Measurements from ENCODE around the gene DSCAM. TPM values are rescaled to one million over a fixed set of nuclear protein-coding genes. Genes with fewer than 3 reads are reported as not detected.

Gene DSCAM
- total RNA-seq, 1 donor: not detected

- H3K27me3 ChIP-seq (ENCODE audit: insufficient read depth, low read length): no peaks in the 10 kb centered on the region
- H3K79me2 ChIP-seq (ENCODE audit: insufficient read depth, low read length): no peaks in the 10 kb centered on the region
- no peak for DNase-seq (ENCODE audit: insufficient read length, low spot score, missing footprints)
- no peaks in the 10 kb centered on the region for H3K4me1 ChIP-seq (ENCODE audit: insufficient read depth, low read length)
- TF ChIP-seq CTCF (IDR thresholded peaks at IDR 0.05; ENCODE audit: extremely low read depth, low read depth, low read length): no peak
- H3K4me3 ChIP-seq (ENCODE audit: insufficient read depth, low read length): no peak overlapping the region
- no peaks in the 10 kb centered on the region for H4K20me1 ChIP-seq (ENCODE audit: insufficient read depth, low read length)
- H2AFZ ChIP-seq (ENCODE audit: low read length): no peak overlapping the region
- H3K9me3 ChIP-seq (ENCODE audit: low read depth, low read length): no peaks in the 10 kb centered on the region
- no peak overlapping the region for H3K27ac ChIP-seq (ENCODE audit: low read depth, low read length)
- H3K4me2 ChIP-seq (ENCODE audit: insufficient read depth, low read length): no peak overlapping the region
- H3K36me3 ChIP-seq (ENCODE audit: insufficient read depth, low read length): no peaks in the 10 kb centered on the region
Measured at GRCh38 chr21:40095477-40095876, 751.5 kb downstream of the DSCAM start.

GRCh38 chr21:40080385-40080784 lies 766.6 kb downstream of the DSCAM start:
- Histone ChIP-seq H3K4me2 (ENCODE audit: insufficient read depth, low read length) (no peak overlapping the region), H3K27ac (ENCODE audit: low read depth, low read length) (no peak overlapping the region), H4K20me1 (ENCODE audit: insufficient read depth, low read length) (no peaks in the 10 kb centered on the region), H3K79me2 (ENCODE audit: insufficient read depth, low read length) (no peaks in the 10 kb centered on the region), H2AFZ (ENCODE audit: low read length) (no peak overlapping the region), H3K9me3 (ENCODE audit: low read depth, low read length) (peaks cover 4% of the 10 kb centered on the region), H3K27me3 (ENCODE audit: insufficient read depth, low read length) (no peaks in the 10 kb centered on the region), H3K4me1 (ENCODE audit: insufficient read depth, low read length) (no peaks in the 10 kb centered on the region), H3K4me3 (ENCODE audit: insufficient read depth, low read length) (no peak overlapping the region), H3K36me3 (ENCODE audit: insufficient read depth, low read length) (no peaks in the 10 kb centered on the region)
- TF ChIP-seq CTCF (IDR thresholded peaks at IDR 0.05; ENCODE audit: extremely low read depth, low read depth, low read length): no peak
- DNase-seq (ENCODE audit: insufficient read length, low spot score, missing footprints): no peak

- TF ChIP-seq CTCF (IDR thresholded peaks at IDR 0.05; ENCODE audit: extremely low read depth, low read depth, low read length): no peak
- no peak overlapping the region for H3K4me3 ChIP-seq (ENCODE audit: insufficient read depth, low read length)
- no peak for DNase-seq (ENCODE audit: insufficient read length, low spot score, missing footprints)
- no peaks in the 10 kb centered on the region for H3K4me1 ChIP-seq (ENCODE audit: insufficient read depth, low read length)
- H2AFZ ChIP-seq (ENCODE audit: low read length): no peak overlapping the region
- no peaks in the 10 kb centered on the region for H3K36me3 ChIP-seq (ENCODE audit: insufficient read depth, low read length)
- H3K27ac ChIP-seq (ENCODE audit: low read depth, low read length): no peak overlapping the region
- H3K4me2 ChIP-seq (ENCODE audit: insufficient read depth, low read length): no peak overlapping the region
- H3K9me3 ChIP-seq (ENCODE audit: low read depth, low read length): no peaks in the 10 kb centered on the region
- H4K20me1 ChIP-seq (ENCODE audit: insufficient read depth, low read length): no peaks in the 10 kb centered on the region
- no peaks in the 10 kb centered on the region for H3K27me3 ChIP-seq (ENCODE audit: insufficient read depth, low read length)
- H3K79me2 ChIP-seq (ENCODE audit: insufficient read depth, low read length): no peaks in the 10 kb centered on the region
Measured at GRCh38 chr21:40074710-40075109, 772.2 kb downstream of the DSCAM start.

- Histone ChIP-seq H3K4me3 (ENCODE audit: insufficient read depth, low read length) (no peak overlapping the region), H4K20me1 (ENCODE audit: insufficient read depth, low read length) (no peaks in the 10 kb centered on the region), H3K9me3 (ENCODE audit: low read depth, low read length) (no peaks in the 10 kb centered on the region), H3K4me1 (ENCODE audit: insufficient read depth, low read length) (no peaks in the 10 kb centered on the region), H3K4me2 (ENCODE audit: insufficient read depth, low read length) (no peak overlapping the region), H3K79me2 (ENCODE audit: insufficient read depth, low read length) (no peaks in the 10 kb centered on the region), H3K36me3 (ENCODE audit: insufficient read depth, low read length) (no peaks in the 10 kb centered on the region), H3K27me3 (ENCODE audit: insufficient read depth, low read length) (no peaks in the 10 kb centered on the region), H3K27ac (ENCODE audit: low read depth, low read length) (no peak overlapping the region), H2AFZ (ENCODE audit: low read length) (no peak overlapping the region)
- no peak for TF ChIP-seq CTCF (IDR thresholded peaks at IDR 0.05; ENCODE audit: extremely low read depth, low read depth, low read length)
- DNase-seq (ENCODE audit: insufficient read length, low spot score, missing footprints): no peak
Measured at GRCh38 chr21:40074198-40074597, 772.8 kb downstream of the DSCAM start.

All from osteoblast (primary cell).